Caco-2 (cell line): ENCODE measurements around the gene NSF. TPM values are rescaled to one million over a fixed set of nuclear protein-coding genes. Genes with fewer than 3 reads are reported as not detected.

ENCODE experiments used
- BruUV-seq: library from RNA; stranded (reverse); fragments of 400-500 nt; replicated peaks from 2 replicates; lab custom pipeline; 2021; lab: Mats Ljungman, UMichigan
- CTCF ChIA-PET: fragments of 300-600 bp; sonication (Branson Sonifier 250); formaldehyde crosslinking; loops from one replicate; lab custom pipeline; 2022; ENCODE audit warnings: antibody characterized with exemption; lab: Charles Lee
- POLR2A ChIA-PET: fragments of 300-600 bp; sonication (Branson Sonifier 250); formaldehyde crosslinking; loops from one replicate; lab custom pipeline; 2022; ENCODE audit warnings: antibody characterized with exemption; lab: Charles Lee
- DNase-seq, 2 experiments: peaks; one replicate each; pipeline versions ENCODE4 v3.0.0 to v3.0.0-alpha.2; 2020 to 2022
- H3K27me3 ChIP-seq: replicated peaks from 2 replicates; pipeline ENCODE4 v1.6.0; 2011; ENCODE audit warnings: low read length; ENCODE audit not compliant: control insufficient read depth, insufficient read depth
- H3K36me3 ChIP-seq: 2 replicates; pipeline ENCODE4 v1.5.1; 2011; ENCODE audit warnings: low read length; ENCODE audit not compliant: control insufficient read depth, insufficient read depth
- H3K4me1 ChIP-seq: fragments of 250-450 bp; sonication (Bioruptor Pico); 2 replicates; pipeline ENCODE4 v1.5.1; 2020; ENCODE audit warnings: mild to moderate bottlenecking
- H3K4me3 ChIP-seq: 2 replicates; pipeline ENCODE4 v1.5.1; 2011; ENCODE audit warnings: low read depth, mild to moderate bottlenecking, control low read depth, low read length
- H3K9me3 ChIP-seq: fragments of 250-450 bp; sonication (Bioruptor Pico); 2 replicates; pipeline ENCODE4 v1.5.1; 2020; ENCODE audit warnings: mild to moderate bottlenecking, moderate library complexity
- H3K27ac Mint-ChIP-seq: one replicate; pipeline ENCODE4 v1.8.0; 2022; ENCODE audit warnings: mixed read lengths; ENCODE audit not compliant: unreplicated experiment
- H3K27me3 Mint-ChIP-seq: one replicate; pipeline ENCODE4 v1.8.0; 2022; ENCODE audit warnings: mixed read lengths; ENCODE audit not compliant: insufficient read depth, unreplicated experiment
- H3K36me3 Mint-ChIP-seq: one replicate; pipeline ENCODE4 v1.8.0; 2022; ENCODE audit warnings: mild to moderate bottlenecking, mixed read lengths; ENCODE audit not compliant: insufficient read depth, unreplicated experiment
- H3K4me1 Mint-ChIP-seq: one replicate; pipeline ENCODE4 v1.8.0; 2022; ENCODE audit warnings: low read depth, mixed read lengths; ENCODE audit not compliant: unreplicated experiment
- H3K4me3 Mint-ChIP-seq: one replicate; pipeline ENCODE4 v1.8.0; 2022; ENCODE audit warnings: mild to moderate bottlenecking, moderate library complexity, mixed read lengths; ENCODE audit not compliant: unreplicated experiment
- H3K9me3 Mint-ChIP-seq: one replicate; pipeline ENCODE4 v1.8.0; 2022; ENCODE audit warnings: mixed read lengths; ENCODE audit not compliant: unreplicated experiment
- CTCF ChIP-seq, 2 experiments: fragments of 200-600 bp in 1 of 2; IDR thresholded peaks; 1 replicate in 1 of 2; 2 replicates in 1 of 2; pipeline versions ENCODE4 v1.5.1 to v1.8.0; 2011 to 2022; ENCODE audit warnings: antibody characterized with exemption in 1 of 2, control low read depth in 1 of 2, inconsistent platforms in 1 of 2, low read depth in 1 of 2, low read length in 1 of 2, mild to moderate bottlenecking in 1 of 2, moderate library complexity in 1 of 2; ENCODE audit not compliant: insufficient read depth in 1 of 2, severe bottlenecking in 1 of 2, unreplicated experiment in 1 of 2
- intact Hi-C: fragments of 100-400 bp; cut with micrococcal nuclease; formaldehyde crosslinking; loops from one replicate; pipeline ENCODE4 v1.10.0; 2022; ENCODE audit not compliant: unreplicated experiment
- total RNA-seq: library from RNA; stranded (reverse); gene quantifications from 2 replicates; pipeline ENCODE4 v1.2.3, GENCODE V29; 2022

Gene NSF
- total RNA-seq, 1 experiment from 2014 or later = 53.8 TPM

DNA sequence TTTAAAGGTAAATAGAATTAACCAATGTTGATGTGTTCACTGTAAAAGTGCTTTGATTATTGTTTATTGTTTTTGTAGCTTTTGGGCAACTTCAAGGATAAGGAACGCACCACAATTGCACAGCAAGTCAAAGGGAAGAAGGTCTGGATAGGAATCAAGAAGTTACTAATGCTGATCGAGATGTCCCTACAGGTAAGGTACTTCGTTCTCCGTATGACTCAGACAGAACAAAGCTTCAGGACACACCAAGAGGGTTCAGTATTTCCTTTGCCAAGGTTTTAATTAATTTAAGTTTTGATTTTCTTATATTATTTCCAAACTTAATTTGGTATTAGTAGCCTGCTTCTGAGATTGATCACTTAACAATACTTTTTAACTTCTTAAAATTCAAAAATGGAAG lies 161.0 kb downstream of the NSF start:
- no peak for DNase-seq
- H3K36me3 ChIP-seq = no peaks in the 10 kb centered on the region; the same call in 1 of the 2 replicates

GRCh38 chr17:46753776-46754175 lies 163.3 kb downstream of the NSF start:
- DNase-seq = no peak
- ChIA-PET POLR2A (no interaction called here), CTCF (no interaction called here)
- TF ChIP-seq CTCF (IDR thresholded peaks at IDR 0.05; ENCODE audit: insufficient read depth in 1 of 2, low read depth in 1 of 2, low read length in 1 of 2, severe bottlenecking in 1 of 2, unreplicated experiment in 1 of 2) = no peak
- H3K36me3 ChIP-seq = no peaks in the 10 kb centered on the region; the same call in 1 of the 2 replicates
- H3K27me3 Mint-ChIP-seq = no peaks in the 10 kb centered on the region
- peaks cover 9% of the 10 kb centered on the region for H3K36me3 Mint-ChIP-seq
- H3K4me3 ChIP-seq = no peak overlapping the region
- no peak overlapping the region for H3K4me3 Mint-ChIP-seq
- intact Hi-C loops = no loop called here
- H3K4me1 ChIP-seq = no peaks in the 10 kb centered on the region
- no TSS peak for BruUV-seq
- no peaks in the 10 kb centered on the region for H3K9me3 Mint-ChIP-seq
- H3K27me3 ChIP-seq = no peaks in the 10 kb centered on the region
- no peaks in the 10 kb centered on the region for H3K4me1 Mint-ChIP-seq
- no peaks in the 10 kb centered on the region for H3K9me3 ChIP-seq
- H3K27ac Mint-ChIP-seq = no peak overlapping the region

More for the DNA sequence above, 161.0 kb downstream of the NSF start:
- Histone ChIP-seq H3K4me1 (no peaks in the 10 kb centered on the region), H3K27me3 (no peaks in the 10 kb centered on the region), H3K4me3 (no peak overlapping the region), H3K9me3 (no peaks in the 10 kb centered on the region)
- Mint-ChIP-seq H3K4me1 (no peaks in the 10 kb centered on the region), H3K4me3 (no peak overlapping the region), H3K27ac (no peak overlapping the region), H3K36me3 (peaks cover 9% of the 10 kb centered on the region), H3K9me3 (no peaks in the 10 kb centered on the region), H3K27me3 (no peaks in the 10 kb centered on the region)
- ChIA-PET CTCF (no interaction called here), POLR2A (no interaction called here)
- intact Hi-C loops = no loop called here
- no TSS peak for BruUV-seq
- TF ChIP-seq CTCF (IDR thresholded peaks at IDR 0.05; ENCODE audit: insufficient read depth in 1 of 2, low read depth in 1 of 2, low read length in 1 of 2, severe bottlenecking in 1 of 2, unreplicated experiment in 1 of 2) = no peak

GRCh38 chr17:46756081-46756735 lies 165.7 kb downstream of the NSF start:
- H3K4me3 Mint-ChIP-seq = no peak overlapping the region
- ChIA-PET CTCF (no interaction called here), POLR2A (no interaction called here)
- H3K27me3 Mint-ChIP-seq = no peaks in the 10 kb centered on the region
- Histone ChIP-seq H3K36me3 (no peaks in the 10 kb centered on the region; the same call in 1 of the 2 replicates), H3K27me3 (no peaks in the 10 kb centered on the region), H3K4me1 (no peaks in the 10 kb centered on the region), H3K4me3 (no peak overlapping the region), H3K9me3 (no peaks in the 10 kb centered on the region)
- H3K4me1 Mint-ChIP-seq = no peaks in the 10 kb centered on the region
- no peaks in the 10 kb centered on the region for H3K9me3 Mint-ChIP-seq
- peaks cover 9% of the 10 kb centered on the region for H3K36me3 Mint-ChIP-seq
- intact Hi-C loops = no loop called here
- H3K27ac Mint-ChIP-seq = no peak overlapping the region
- no TSS peak for BruUV-seq
- TF ChIP-seq CTCF (IDR thresholded peaks at IDR 0.05; ENCODE audit: insufficient read depth in 1 of 2, low read depth in 1 of 2, low read length in 1 of 2, severe bottlenecking in 1 of 2, unreplicated experiment in 1 of 2) = no peak
- DNase-seq = no peak
